ENCODE data around the gene ZNF274. TPM values are rescaled to one million over a fixed set of nuclear protein-coding genes. Genes with fewer than 3 reads are reported as not detected.

The ZNF274 gene
- total RNA-seq, 6 experiments from 2014 or later, result 12.7 to 18.5 (median 14.4) TPM

GRCh38 chr19:58227964-58228584, 45.2 kb downstream of the ZNF274 start:
- Histone ChIP-seq H3K27me3 (no peaks in the 10 kb centered on the region), H3K4me1 (peaks cover 0 to 8% (median 1%) of the 10 kb centered on the region in 4 donors), H3K9me3 (peaks cover 0 to 13% (median 3%) of the 10 kb centered on the region in 4 donors), H3K36me3 (peaks cover 0 to 14% (median 4%) of the 10 kb centered on the region in 4 donors), H3K27ac (peak overlapping the region; percentile 20 to 50 (median 24)), H3K4me3 (peak overlapping the region; percentile 65 to 98 (median 73))
- no peak for TF ChIP-seq CTCF (IDR thresholded peaks at IDR 0.05)
- no peak for TF ChIP-seq POLR2A (IDR thresholded peaks at IDR 0.05)
- ATAC-seq (peak in 1 of 4 donors; percentile 59), DNase-seq (no peak)
- intact Hi-C loops (cut with DNase I), result no loop called here
- WGBS (ENCODE audit: insufficient coverage, low coverage, low lambda C conversion rate, missing lambda C conversion rate), result 8% methylated on average over 14 of the region's 23 CpGs

- peak; percentile 91 to 98 (median 98) for ATAC-seq
- intact Hi-C loops (cut with DNase I), result no loop called here
- TF ChIP-seq POLR2A (IDR thresholded peaks at IDR 0.05), result peak; percentile 42
- TF ChIP-seq CTCF (IDR thresholded peaks at IDR 0.05), result peak in 1 of 4 donors; percentile 18
- 0% methylated on average over 2 of the region's 62 CpGs for WGBS (ENCODE audit: insufficient coverage, low coverage, low lambda C conversion rate, missing lambda C conversion rate)
- Histone ChIP-seq H3K9me3 (peaks cover 0 to 13% (median 3%) of the 10 kb centered on the region in 4 donors), H3K27me3 (no peaks in the 10 kb centered on the region), H3K4me3 (peak within 1 kb of the TSS; percentile 65 to 98 (median 73)), H3K36me3 (peaks cover 0 to 16% (median 6%) of the 10 kb centered on the region in 4 donors), H3K27ac (peak within 1 kb of the TSS; percentile 20 to 50 (median 24)), H3K4me1 (peaks cover 0 to 8% (median 1%) of the 10 kb centered on the region in 4 donors)
- peak; percentile 82 to 90 (median 86) for DNase-seq
Observed at GRCh38 chr19:58228585-58229254, 45.9 kb downstream of the ZNF274 start, which contains the start of gene ZNF544. ZNF544 (plus strand) TSS chr19:58228914; CDS start chr19:58244024, 15,110 bp downstream.

DNA sequence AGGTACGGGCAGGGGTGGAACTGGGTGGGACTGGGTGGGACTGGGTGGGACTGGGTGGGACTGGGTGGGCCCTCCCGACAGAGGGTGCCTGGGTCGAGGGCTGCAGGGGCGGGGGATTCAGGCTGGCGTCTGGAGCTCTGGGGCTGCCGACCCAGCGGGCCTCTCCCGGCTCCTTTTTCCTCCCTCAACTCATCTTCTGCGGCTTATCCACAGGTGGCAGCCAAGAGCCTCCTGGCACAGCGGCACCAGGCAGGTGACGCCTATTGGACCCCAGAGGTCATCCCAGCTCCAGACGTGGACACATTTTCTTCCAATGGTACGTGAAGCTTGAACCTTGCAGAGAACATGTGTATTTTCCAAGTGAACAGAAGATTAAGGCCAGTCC, 46.4 kb downstream of the ZNF274 start:
- Histone ChIP-seq H3K36me3 (peaks cover 0 to 17% (median 7%) of the 10 kb centered on the region in 4 donors), H3K4me1 (peaks cover 0 to 8% (median 1%) of the 10 kb centered on the region in 4 donors), H3K4me3 (peak overlapping the region; percentile 65 to 98 (median 73)), H3K9me3 (peaks cover 0 to 13% (median 3%) of the 10 kb centered on the region in 4 donors), H3K27ac (peak overlapping the region in 1 of 3 donors; percentile 50), H3K27me3 (no peaks in the 10 kb centered on the region)
- ATAC-seq, result peak; percentile 8 to 33 (median 20)
- no peak for TF ChIP-seq CTCF (IDR thresholded peaks at IDR 0.05)
- TF ChIP-seq POLR2A (IDR thresholded peaks at IDR 0.05), result no peak
- 0% methylated on average over 1 of the region's 13 CpGs for WGBS (ENCODE audit: insufficient coverage, low coverage, low lambda C conversion rate, missing lambda C conversion rate)
- DNase-seq, result no peak
- intact Hi-C loops (cut with DNase I), result no loop called here

DNA sequence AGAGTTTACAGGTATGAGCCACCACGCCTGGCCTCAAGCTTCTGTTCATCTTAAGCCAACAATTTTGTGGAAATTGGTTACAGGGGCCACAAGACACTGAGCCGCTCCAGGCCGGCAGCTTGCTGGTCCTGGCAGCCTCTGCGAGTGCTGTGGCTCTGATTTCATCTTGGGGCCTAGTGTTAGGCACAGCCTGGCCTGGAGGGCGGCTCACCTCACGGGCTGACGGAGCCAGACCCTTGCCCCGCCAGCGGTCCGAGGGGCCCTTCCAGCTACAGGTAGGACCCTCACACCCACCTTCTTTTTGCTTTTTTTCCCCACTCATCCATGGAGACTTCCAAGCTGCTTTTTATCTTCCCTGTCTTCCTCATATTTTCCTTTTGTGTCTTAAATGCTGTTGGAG, 54.5 kb downstream of the ZNF274 start:
- ATAC-seq (no peak), DNase-seq (no peak)
- no CpG with 5 or more reads among the region's 10 CpGs for WGBS (ENCODE audit: insufficient coverage, low coverage, low lambda C conversion rate, missing lambda C conversion rate)
- Histone ChIP-seq H3K4me3 (no peak overlapping the region), H3K9me3 (peaks cover 0 to 5% (median 1%) of the 10 kb centered on the region in 4 donors), H3K36me3 (peaks cover 0 to 46% (median 9%) of the 10 kb centered on the region in 4 donors), H3K27me3 (no peaks in the 10 kb centered on the region), H3K4me1 (no peaks in the 10 kb centered on the region), H3K27ac (no peak overlapping the region)
- no peak for TF ChIP-seq POLR2A (IDR thresholded peaks at IDR 0.05)
- intact Hi-C loops (cut with DNase I), result no loop called here

GRCh38 chr19:58243351-58243750, 60.5 kb downstream of the ZNF274 start:
- Histone ChIP-seq H3K27me3 (no peaks in the 10 kb centered on the region), H3K4me1 (no peaks in the 10 kb centered on the region)
- DNase-seq, result no peak

More at GRCh38 chr19:58243351-58243750, 60.5 kb downstream of the ZNF274 start:
- intact Hi-C loops (cut with DNase I), result no loop called here
- H3K9me3 ChIP-seq, result peaks cover 0 to 21% (median 11%) of the 10 kb centered on the region in 4 donors
- H3K36me3 ChIP-seq, result peaks cover 0 to 61% (median 26%) of the 10 kb centered on the region in 4 donors
- no peak for ATAC-seq
- no peak overlapping the region for H3K4me3 ChIP-seq
- no peak overlapping the region for H3K27ac ChIP-seq
- TF ChIP-seq POLR2A (IDR thresholded peaks at IDR 0.05), result no peak
- TF ChIP-seq CTCF (IDR thresholded peaks at IDR 0.05), result no peak
- 100% methylated on average over 3 of the region's 6 CpGs for WGBS (ENCODE audit: insufficient coverage, low coverage, low lambda C conversion rate, missing lambda C conversion rate)
